Measurements from ENCODE around the gene FAM111A.
"Not testable (repeated sequence)": the region's sequence is repeated elsewhere in the genome, so short reads cannot be mapped to it uniquely, and the experiment has no call there.

The FAM111A gene, protein sequence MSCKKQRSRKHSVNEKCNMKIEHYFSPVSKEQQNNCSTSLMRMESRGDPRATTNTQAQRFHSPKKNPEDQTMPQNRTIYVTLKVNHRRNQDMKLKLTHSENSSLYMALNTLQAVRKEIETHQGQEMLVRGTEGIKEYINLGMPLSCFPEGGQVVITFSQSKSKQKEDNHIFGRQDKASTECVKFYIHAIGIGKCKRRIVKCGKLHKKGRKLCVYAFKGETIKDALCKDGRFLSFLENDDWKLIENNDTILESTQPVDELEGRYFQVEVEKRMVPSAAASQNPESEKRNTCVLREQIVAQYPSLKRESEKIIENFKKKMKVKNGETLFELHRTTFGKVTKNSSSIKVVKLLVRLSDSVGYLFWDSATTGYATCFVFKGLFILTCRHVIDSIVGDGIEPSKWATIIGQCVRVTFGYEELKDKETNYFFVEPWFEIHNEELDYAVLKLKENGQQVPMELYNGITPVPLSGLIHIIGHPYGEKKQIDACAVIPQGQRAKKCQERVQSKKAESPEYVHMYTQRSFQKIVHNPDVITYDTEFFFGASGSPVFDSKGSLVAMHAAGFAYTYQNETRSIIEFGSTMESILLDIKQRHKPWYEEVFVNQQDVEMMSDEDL

GRCh38 chr11:59142530-59143507 is at the start of gene FAM111A:
Gene FAM111A (plus strand): TSS chr11:59142856. CDS start chr11:59148873, 6,017 bp downstream.
- no peak for DNase-seq

DNA sequence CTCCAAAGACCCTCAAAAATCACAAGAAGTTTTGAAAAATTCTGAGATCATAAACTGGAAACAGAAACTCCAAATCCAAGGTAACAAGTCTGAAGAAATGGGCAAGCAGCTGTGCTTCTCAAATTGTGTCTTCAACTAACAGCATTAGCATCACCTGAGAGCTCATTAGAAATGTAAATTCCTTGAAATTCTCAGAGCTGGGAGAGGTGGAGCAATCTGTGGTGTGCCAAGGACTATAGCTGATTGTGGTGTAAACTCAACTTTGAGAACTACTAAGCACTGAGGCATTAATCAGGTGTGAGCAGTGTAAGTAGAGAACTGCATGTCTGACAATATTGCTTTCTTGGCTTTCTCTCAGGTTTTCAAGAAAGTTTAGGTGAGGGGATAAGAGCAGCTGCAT is 49.1 kb upstream of the FAM111A start:
- not testable (repeated sequence) for DNase-seq

- DNase-seq, result not testable (repeated sequence)
These were observed 47.4 kb upstream of the FAM111A start for GRCh38 chr11:59095225-59095624.

DNA sequence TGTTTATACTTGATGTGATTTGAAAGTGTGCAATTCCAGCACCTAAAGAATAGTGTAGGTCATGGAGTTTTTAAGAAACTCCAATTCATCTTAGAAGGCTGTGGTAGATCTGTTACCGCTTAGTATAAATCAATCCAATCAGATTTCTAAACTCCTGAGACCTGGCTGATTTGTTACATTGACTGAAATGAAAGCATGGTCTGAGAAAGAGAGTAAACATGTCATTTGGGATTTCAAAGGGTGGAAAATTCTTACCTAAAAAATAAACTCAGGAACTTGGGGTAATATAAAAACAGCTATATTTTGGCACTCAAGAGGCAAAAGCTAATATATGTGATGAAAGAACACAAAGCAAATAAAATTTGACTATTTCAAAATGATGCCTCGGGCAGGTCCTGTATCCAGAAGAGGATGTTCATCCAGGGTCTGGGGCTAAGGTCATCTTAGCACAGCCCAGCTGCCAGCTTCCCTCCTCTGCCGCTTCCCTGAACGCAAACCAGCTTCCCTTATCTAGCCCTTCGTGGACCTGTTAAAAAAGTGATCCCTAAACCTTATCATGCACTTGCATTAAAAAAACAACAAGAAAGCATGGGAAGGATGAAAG is 46.6 kb upstream of the FAM111A start:
- DNase-seq, result not testable (repeated sequence)

- no peak for DNase-seq
These were observed 45.4 kb upstream of the FAM111A start for GRCh38 chr11:59097113-59097708.

DNA sequence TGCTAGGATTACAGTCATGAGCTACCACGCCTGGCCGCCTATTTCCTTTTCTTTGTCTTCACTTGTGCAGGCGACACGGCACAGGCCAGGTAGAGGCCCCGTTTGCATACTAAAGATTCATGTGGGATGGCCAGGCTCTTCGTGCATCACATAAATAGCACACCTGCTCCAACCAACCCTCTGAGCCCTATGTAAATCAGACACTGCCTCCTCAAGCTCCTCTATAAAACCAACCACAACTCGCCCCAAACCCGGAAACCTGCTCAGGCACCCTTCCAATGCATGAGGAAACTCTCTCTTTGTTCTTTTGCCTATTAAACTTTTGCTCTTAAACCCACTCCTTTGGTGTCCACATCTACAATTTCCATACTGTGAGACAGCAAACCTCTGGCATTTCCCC is 44.7 kb upstream of the FAM111A start:
- DNase-seq, result not testable (repeated sequence)

DNA sequence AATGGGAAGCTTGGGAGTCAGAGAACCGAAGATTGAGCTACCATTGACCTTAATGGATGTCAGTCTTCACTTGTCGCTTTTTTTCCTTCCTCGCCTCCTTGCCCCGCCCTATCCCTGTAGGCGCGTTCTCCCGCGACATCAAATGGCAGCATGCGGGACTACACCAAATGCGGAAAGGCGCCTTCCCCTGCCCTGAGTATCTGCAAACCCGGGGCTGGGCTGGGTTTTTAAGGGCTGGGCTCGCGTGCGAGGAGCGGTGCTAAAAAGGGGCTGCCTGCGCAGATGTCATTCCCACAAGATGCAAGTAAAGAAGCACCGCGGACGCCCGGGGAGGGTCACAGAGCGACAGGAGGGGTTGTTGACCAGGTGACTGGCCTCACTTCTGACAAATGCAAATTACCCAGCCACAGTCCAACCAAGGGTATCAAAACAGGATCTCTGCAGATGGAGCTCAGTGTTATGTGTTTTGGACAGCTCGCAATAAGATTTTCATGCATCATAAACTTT is 40.3 kb upstream of the FAM111A start:
- no peak for DNase-seq

- no peak for DNase-seq
These were observed 36.0 kb upstream of the FAM111A start, which contains the start of gene FAM111B for GRCh38 chr11:59106363-59107336. Gene FAM111B (plus strand): TSS chr11:59107237. CDS start chr11:59109626, 2,389 bp downstream.

DNA sequence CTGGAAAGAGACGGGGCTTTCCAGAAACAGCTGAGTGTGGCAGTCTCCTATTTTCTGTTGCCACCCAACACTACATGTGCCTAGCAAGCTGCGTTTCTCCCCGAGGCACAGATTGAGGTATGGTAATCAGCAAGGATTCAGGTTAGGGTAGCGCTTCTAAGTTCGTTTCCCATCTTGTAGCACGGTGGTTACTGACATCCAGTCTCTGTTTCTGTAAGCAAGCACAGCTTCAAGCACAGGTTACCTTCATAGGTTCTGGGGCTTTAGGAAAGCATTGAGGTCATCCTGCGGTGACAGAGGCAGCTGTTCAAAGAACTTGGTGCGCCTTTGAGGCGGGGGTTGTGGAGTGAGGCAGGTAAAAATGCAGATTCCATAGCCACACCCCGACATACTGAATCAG is 34.9 kb upstream of the FAM111A start:
- DNase-seq, result not testable (repeated sequence)

- DNase-seq, result no peak
These were observed 30.2 kb upstream of the FAM111A start for GRCh38 chr11:59112494-59112893.

DNA sequence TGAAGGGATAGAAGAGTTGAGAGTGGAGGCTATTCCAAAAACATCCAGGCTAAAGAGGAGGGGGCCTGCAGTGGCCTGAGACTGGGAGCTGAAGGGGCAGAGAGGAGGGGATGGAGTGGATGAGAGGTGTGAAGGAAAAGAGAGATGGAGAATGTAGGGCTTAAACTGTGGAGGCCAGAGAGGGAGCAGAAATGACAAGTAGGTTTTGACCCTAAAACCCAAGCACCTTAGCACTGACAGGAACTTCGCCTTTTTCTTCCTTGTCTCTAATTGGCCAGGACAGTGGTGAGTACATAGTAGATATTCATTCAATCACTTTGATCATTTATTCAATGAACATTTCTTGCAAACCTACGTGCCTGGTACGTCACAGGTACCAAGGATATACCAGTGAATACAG is 28.3 kb upstream of the FAM111A start:
- DNase-seq, result no peak

GRCh38 chr11:59115553-59115952 is 27.1 kb upstream of the FAM111A start:
- no peak for DNase-seq

DNA sequence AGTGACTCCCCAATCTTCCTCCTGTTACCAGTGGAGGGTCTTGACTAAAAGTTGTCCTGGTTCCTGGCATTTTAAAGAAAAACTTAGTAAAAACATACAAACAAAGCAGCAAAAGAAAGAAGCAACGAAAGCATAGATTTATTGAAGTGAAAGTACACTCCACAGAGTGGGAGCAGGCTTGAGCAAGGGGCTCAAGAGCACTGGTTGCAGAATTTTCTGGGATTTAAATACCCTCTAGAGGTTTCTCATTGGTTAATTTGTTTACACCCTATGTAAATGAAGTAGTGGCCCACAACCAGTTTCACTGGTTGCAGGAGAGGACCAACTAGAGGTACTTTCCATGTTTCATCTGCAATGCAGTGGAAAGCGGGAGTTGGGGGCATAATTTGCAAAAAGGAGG is 24.9 kb upstream of the FAM111A start:
- no peak for DNase-seq

DNA sequence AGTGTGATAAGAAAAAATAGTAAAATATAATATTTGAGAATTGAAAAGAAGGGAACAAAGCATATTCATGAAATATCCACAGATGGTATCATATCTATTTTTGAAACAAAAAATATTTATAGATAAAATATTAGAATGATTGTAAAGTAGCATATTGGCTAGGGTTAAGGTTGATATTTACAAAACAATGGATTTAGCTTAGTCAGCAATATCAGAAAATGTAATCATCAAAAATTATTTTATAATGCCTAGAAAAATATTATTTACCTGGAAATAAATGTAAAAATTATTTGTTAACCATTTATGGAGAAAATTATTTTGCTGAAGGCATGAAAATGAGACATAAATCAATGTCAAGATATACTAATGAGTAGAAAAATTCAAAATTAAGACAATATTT is 22.8 kb upstream of the FAM111A start:
- DNase-seq, result no peak

- no peak for DNase-seq
These were observed 6.8 kb upstream of the FAM111A start for GRCh38 chr11:59135648-59136461.

DNA sequence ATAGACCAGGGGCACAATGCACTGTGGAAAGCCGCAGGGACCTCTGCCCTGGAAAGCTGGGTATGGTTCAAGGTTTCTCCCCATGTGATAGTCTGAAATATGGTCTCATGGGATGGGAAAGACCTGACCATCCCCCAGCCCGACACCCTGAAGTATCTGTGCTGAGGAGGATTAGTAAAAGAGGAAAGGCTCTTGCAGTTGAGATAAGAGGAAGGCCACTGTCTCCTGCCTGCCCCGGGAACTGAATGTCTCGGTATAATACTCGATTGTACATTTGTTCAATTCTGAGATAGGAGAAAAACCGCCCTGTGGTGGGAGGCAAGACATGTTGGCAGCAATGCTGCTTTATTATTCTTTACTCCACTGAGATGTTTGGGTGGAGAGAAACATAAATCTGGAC is 6.1 kb upstream of the FAM111A start:
- not testable (repeated sequence) for DNase-seq

GRCh38 chr11:59137190-59137589 is 5.5 kb upstream of the FAM111A start:
- no peak for DNase-seq

GRCh38 chr11:59138643-59139042 is 4.0 kb upstream of the FAM111A start:
- DNase-seq, result no peak

DNA sequence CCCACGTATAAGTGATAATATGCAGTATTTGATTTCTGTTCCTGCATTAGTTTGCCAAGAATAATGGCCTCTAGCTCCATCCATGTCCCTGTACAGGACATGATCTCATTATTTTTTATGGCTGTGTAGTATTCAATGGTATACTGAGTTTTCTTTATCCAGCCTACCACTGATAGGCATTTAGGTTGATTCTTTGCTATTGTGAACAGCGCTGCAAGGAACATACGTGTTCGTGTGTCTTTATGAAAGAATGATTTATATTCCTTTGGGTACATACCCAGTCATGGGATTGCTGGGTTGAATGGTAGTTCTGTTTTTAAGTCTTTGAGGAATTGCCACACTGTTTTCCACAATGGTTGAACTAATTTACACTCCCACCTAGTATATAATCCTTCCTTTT is 1.5 kb upstream of the FAM111A start:
- no peak for DNase-seq

Measured in cerebellar nuclear complex (tissue), 1 donor.